Fibroblast of pulmonary artery (primary cell): ENCODE data around the gene SYT6.

Experiments
- DNase-seq: peaks from one replicate; pipeline ENCODE4 v3.0.0-alpha.2; 2010; ENCODE audit warnings: low read depth
- H3K4me3 ChIP-seq: replicated peaks from 2 replicates; pipeline ENCODE4 v1.5.1; 2011; ENCODE audit warnings: low read depth, mild to moderate bottlenecking, control low read depth, low read length, moderate library complexity
- TF ChIP-seq, protein P1 (sequence below): IDR thresholded peaks from 2 replicates; pipeline ENCODE4 v1.5.1; 2011; ENCODE audit warnings: mild to moderate bottlenecking, control low read depth, low read length, inconsistent platforms; ENCODE audit errors: missing control alignments

SYT6 gene

DNA sequence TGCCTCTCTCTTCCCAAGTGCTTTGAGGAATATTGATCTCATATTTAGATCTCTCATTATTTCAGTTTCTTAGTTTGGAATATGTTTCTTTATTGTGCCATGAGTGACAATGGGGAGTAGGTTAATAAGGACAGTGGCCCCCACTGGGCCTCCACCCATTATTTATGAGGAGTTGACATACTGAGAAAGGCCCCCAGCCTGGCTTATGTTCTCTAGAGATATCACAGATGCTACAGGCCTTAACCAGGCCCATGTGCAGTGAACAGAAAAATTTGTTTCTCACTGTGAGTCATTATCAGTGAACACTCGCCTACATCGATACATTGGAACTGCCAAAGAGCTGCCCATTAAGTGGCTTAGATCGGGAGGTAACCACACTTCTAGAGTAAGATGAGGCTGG is 35.7 kb upstream of the SYT6 start:
- no peak for DNase-seq
- H3K4me3 ChIP-seq = no peak overlapping the region
- TF ChIP-seq, protein P1, sequence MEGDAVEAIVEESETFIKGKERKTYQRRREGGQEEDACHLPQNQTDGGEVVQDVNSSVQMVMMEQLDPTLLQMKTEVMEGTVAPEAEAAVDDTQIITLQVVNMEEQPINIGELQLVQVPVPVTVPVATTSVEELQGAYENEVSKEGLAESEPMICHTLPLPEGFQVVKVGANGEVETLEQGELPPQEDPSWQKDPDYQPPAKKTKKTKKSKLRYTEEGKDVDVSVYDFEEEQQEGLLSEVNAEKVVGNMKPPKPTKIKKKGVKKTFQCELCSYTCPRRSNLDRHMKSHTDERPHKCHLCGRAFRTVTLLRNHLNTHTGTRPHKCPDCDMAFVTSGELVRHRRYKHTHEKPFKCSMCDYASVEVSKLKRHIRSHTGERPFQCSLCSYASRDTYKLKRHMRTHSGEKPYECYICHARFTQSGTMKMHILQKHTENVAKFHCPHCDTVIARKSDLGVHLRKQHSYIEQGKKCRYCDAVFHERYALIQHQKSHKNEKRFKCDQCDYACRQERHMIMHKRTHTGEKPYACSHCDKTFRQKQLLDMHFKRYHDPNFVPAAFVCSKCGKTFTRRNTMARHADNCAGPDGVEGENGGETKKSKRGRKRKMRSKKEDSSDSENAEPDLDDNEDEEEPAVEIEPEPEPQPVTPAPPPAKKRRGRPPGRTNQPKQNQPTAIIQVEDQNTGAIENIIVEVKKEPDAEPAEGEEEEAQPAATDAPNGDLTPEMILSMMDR = no peak

DNA sequence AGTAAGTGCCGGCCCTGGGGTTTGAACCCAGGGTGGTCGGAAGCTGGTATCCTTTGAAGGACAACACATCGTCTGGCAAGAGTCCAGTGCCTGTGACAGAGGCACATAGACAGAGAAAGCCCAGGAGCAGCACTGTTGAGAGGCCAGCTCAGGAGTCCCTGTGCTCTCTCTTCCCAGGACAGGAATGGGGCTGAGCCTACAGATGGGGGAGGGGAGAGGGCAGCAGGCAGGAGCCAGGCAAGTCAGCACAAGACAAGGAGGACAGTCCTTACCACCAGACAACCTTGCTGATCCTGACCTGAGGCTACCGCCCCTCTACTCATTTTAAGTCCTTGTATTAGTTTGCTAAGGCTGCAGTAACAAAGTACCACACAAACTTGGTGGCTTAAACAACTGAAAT is 27.7 kb upstream of the SYT6 start:
- no peak overlapping the region for H3K4me3 ChIP-seq
- DNase-seq = no peak

DNA sequence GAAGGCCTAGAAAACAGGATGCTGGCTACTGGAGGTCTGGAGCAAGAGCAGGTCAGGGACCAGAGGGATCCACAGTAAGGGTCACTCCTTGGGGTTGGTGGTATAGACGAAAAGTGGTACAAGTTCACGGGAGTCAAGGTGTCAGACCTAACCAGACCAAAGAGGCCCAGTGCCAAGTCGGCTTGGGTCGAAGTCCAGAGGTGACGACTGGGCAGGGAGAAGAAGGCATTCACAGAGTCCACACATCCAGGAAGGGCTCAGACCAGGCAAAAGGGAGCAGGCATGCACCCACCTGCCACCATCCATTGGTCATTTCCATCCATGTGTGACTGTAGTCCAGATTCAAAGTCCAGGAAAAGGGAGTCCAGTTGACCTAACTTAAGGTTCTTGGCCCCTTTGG is 27.1 kb upstream of the SYT6 start:
- TF ChIP-seq, protein P1 = no peak

More for the DNA sequence above, 27.7 kb upstream of the SYT6 start:
- TF ChIP-seq, protein P1 = no peak

DNA sequence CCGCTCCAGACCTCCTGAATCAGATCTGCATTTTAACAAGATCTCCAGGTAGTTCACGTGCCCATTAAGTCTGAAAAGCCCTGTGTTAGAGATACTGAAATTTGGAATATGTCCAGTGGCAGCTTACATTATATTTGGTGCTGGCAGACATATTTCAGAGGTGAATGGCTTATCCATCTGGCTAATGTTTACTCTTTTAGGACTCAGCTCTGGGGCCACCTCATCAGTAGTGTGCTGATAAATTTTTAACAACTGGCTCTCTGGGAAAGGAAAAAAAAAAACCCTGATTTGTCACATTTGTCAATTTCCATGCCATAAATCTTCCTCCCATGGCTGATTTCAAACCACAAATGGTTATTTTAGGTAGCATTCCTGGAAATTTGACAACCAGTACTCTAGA is 25.3 kb upstream of the SYT6 start:
- DNase-seq = no peak
- TF ChIP-seq, protein P1 = no peak
- H3K4me3 ChIP-seq = no peak overlapping the region

More for the DNA sequence above, 27.1 kb upstream of the SYT6 start:
- no peak overlapping the region for H3K4me3 ChIP-seq
- DNase-seq = no peak

DNA sequence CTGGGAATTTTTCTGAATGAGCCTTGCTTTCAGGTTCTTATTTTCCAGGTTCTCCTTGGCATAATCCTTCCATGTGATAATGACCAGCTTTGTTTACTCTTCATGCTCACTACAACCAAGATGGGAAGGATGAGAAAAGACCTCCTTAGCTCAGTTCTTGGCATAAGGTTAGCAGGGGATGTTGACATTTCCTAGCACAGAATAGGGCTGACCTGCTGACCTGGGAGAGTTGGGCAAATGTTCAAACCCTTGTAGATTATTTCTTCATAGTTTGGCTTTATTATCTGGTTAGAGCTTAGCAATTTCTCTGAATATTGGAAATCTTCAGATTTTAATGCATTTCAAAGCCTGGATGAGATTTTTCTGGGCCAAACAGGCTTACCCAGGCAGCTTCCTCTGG is 23.6 kb upstream of the SYT6 start:
- no peak for DNase-seq
- TF ChIP-seq, protein P1 = no peak
- no peak overlapping the region for H3K4me3 ChIP-seq

DNA sequence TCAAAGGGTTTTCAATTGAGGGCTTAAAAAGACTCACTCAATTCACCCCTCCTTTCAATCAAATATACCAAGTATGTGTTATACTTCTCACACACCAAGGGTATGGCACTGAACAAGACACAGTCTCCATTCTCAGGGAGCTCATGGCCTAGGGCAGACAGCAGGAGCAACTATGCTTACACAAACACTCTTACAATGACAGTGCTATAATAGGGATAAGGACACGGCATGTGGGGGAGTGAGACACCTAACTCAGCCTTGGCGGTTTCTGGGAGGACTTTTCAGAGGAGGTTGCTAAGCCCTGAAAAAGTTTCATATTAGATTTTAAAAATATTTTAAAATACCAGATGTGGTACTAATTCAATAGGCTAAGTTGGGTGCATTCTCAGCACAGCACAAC is 22.7 kb upstream of the SYT6 start:
- TF ChIP-seq, protein P1 = no peak
- no peak overlapping the region for H3K4me3 ChIP-seq
- no peak for DNase-seq

DNA sequence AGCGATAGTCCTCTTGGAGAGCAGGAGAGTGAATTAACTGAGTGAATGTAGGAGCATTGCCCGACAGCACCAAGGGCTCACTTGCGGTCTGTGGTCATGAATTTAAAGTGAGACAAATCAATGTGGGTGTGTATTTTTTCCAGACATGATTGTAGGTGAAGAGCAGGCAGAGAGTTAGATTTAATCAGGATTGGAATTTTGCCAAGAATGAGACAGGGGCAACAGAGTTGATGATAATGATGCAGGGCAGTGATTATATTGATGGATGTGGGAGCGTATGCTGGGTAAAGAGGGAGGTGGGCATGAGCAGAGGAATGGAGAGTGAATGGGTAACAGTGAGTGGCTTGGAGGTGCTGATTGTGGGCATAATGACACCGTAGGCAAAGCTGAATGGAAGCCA is 20.0 kb upstream of the SYT6 start:
- TF ChIP-seq, protein P1 = no peak
- DNase-seq = no peak
- H3K4me3 ChIP-seq = no peak overlapping the region
